AG04450 (cell line): ENCODE measurements around the gene NAGPA. TPM values are rescaled to one million over a fixed set of nuclear protein-coding genes. Genes with fewer than 3 reads are reported as not detected.
A peak's percentile ranks its signal among the peaks of the same experiment; 100 is the strongest.

Source experiments
- CTCF ChIA-PET: fragments of 300-600, 350-600 bp; formaldehyde crosslinking; extraction: SDS; loops from one replicate; lab custom pipeline; 2022; ENCODE audit warnings: antibody characterized with exemption, inconsistent platforms; lab: Charles Lee
- POLR2A ChIA-PET: fragments of 350-600 bp; formaldehyde crosslinking; extraction: SDS; loops from one replicate; lab custom pipeline; 2021; ENCODE audit warnings: antibody characterized with exemption, inconsistent platforms; lab: Yijun Ruan, JAX
- DNase-seq: peaks from one replicate; pipeline ENCODE4 v3.0.0-alpha.2; 2011; ENCODE audit warnings: low read depth, low spot score
- H3K27ac ChIP-seq: one replicate; pipeline ENCODE4 v1.5.1; 2012; ENCODE audit warnings: low read depth, low read length, control low read depth
- H3K27me3 ChIP-seq: one replicate; pipeline ENCODE4 v1.6.0; 2012; ENCODE audit warnings: low read length; ENCODE audit not compliant: control insufficient read depth, insufficient read depth
- H3K4me3 ChIP-seq: 2 replicates; pipeline ENCODE4 v1.5.1; 2011; ENCODE audit warnings: mild to moderate bottlenecking, low read depth, low read length, control low read depth
- H3K9me3 ChIP-seq: 2 replicates; pipeline ENCODE4 v1.5.1; 2012; ENCODE audit warnings: low read length; ENCODE audit not compliant: control insufficient read depth, insufficient read depth
- CTCF ChIP-seq: IDR thresholded peaks from 2 replicates; pipeline ENCODE4 v1.5.1; 2011; ENCODE audit warnings: low read depth, low read length, control low read depth, inconsistent platforms
- polyA plus RNA-seq: library from polyadenylated mRNA; depleted of rRNA; stranded (reverse); fragments of >200 nt; gene quantifications from 2 replicates; pipeline ENCODE4 v1.2.3, GENCODE V29; 2011

The NAGPA gene
- polyA plus RNA-seq, 1 experiment: 7.9 TPM

- ChIA-PET POLR2A (no interaction called here), CTCF (no interaction called here)
- TF ChIP-seq CTCF: no peak
- no peak for DNase-seq
- Histone ChIP-seq H3K4me3 (no peak overlapping the region), H3K27me3 (peaks cover 19% of the 10 kb centered on the region), H3K27ac (no peak overlapping the region), H3K9me3 (no peaks in the 10 kb centered on the region)
Measured at GRCh38 chr16:5059386-5060072, 25.8 kb upstream of the NAGPA start.

- CTCF ChIA-PET: interaction anchor here (0.6 to 0.7 kb wide), 2 partner anchors 23 to 24 kb away, joined by 3 read pairs; no protein-coding TSS in a partner anchor
- TF ChIP-seq CTCF: peak; percentile 48
Measured at GRCh38 chr16:5058476-5058875, 24.7 kb upstream of the NAGPA start.

GRCh38 chr16:5056352-5056751 is 22.6 kb upstream of the NAGPA start:
- POLR2A ChIA-PET: no interaction called here
- CTCF ChIA-PET: interaction anchor here (2.1 kb wide), 1 partner anchor 36 kb away, joined by 8 read pairs; no protein-coding TSS in a partner anchor
- Histone ChIP-seq H3K27ac (no peak overlapping the region), H3K4me3 (no peak overlapping the region), H3K9me3 (no peaks in the 10 kb centered on the region), H3K27me3 (peaks cover 8% of the 10 kb centered on the region)
- TF ChIP-seq CTCF: peak; percentile 52
- DNase-seq: no peak

More at GRCh38 chr16:5058476-5058875, 24.7 kb upstream of the NAGPA start:
- POLR2A ChIA-PET: interaction anchor here (0.8 kb wide), 1 partner anchor 13 kb away, joined by 3 read pairs; the partner anchor contains the start of gene ALG1
- Histone ChIP-seq H3K27ac (no peak overlapping the region), H3K9me3 (no peaks in the 10 kb centered on the region), H3K27me3 (peaks cover 19% of the 10 kb centered on the region), H3K4me3 (no peak overlapping the region)
- no peak for DNase-seq

- no peak for DNase-seq
- Histone ChIP-seq H3K9me3 (no peaks in the 10 kb centered on the region), H3K4me3 (no peak overlapping the region), H3K27me3 (peaks cover 7% of the 10 kb centered on the region), H3K27ac (no peak overlapping the region)
- POLR2A ChIA-PET: interaction anchor here (0.7 kb wide), 2 partner anchors 37 to 227 kb away, joined by 3 to 5 read pairs; no protein-coding TSS in a partner anchor
- CTCF ChIA-PET: interaction anchor here (2.1 kb wide), 1 partner anchor 37 kb away, joined by 8 read pairs; no protein-coding TSS in a partner anchor
- TF ChIP-seq CTCF: no peak
Measured at GRCh38 chr16:5054876-5055865, 21.4 kb upstream of the NAGPA start.
